Activated B cell treated with CpG ODN at 0.5 μM for 24 hours (primary cell): Measurements from ENCODE around the gene SLC25A33. TPM values are rescaled to one million over a fixed set of nuclear protein-coding genes. Genes with fewer than 3 reads are reported as not detected.

ENCODE experiments used
- ATAC-seq: fragments of 200-7000 bp; cut with Tn5 transposase; one replicate; pipeline ENCODE4 v1.10.0; 2021; ENCODE audit warnings: low read depth, mild to moderate bottlenecking, moderate library complexity
- CTCF ChIA-PET: fragments of 350-600 bp; sonication (Branson Sonifier 250); formaldehyde crosslinking; loops from one replicate; lab custom pipeline; 2021; ENCODE audit warnings: antibody characterized with exemption; lab: Charles Lee
- POLR2A ChIA-PET: fragments of 350-600 bp; sonication (Branson Sonifier 250); formaldehyde crosslinking; loops from one replicate; lab custom pipeline; 2021; ENCODE audit warnings: antibody characterized with exemption; lab: Charles Lee
- DNase-seq: peaks from one replicate; pipeline ENCODE4 v3.0.0; 2022
- H3K27ac Mint-ChIP-seq: one replicate; pipeline ENCODE4 v1.8.0; 2020; ENCODE audit warnings: mixed read lengths
- H3K27me3 Mint-ChIP-seq: one replicate; pipeline ENCODE4 v1.8.0; 2021; ENCODE audit warnings: mixed read lengths
- H3K36me3 Mint-ChIP-seq: one replicate; pipeline ENCODE4 v1.8.0; 2021; ENCODE audit warnings: low read depth, mixed read lengths
- H3K4me1 Mint-ChIP-seq: one replicate; pipeline ENCODE4 v1.8.0; 2021; ENCODE audit warnings: mixed read lengths
- H3K4me3 Mint-ChIP-seq: one replicate; pipeline ENCODE4 v1.8.0; 2020; ENCODE audit warnings: mild to moderate bottlenecking, mixed read lengths
- H3K9me3 Mint-ChIP-seq: one replicate; pipeline ENCODE4 v1.8.0; 2020; ENCODE audit warnings: mixed read lengths
- CTCF ChIP-seq: fragments of 200-600 bp; IDR thresholded peaks from one replicate; pipeline ENCODE4 v1.8.0; 2022; ENCODE audit warnings: antibody characterized with exemption, mild to moderate bottlenecking
- intact Hi-C: fragments of 100-400 bp; cut with micrococcal nuclease; formaldehyde crosslinking; loops from one replicate; pipeline ENCODE4 v1.15.1; 2024
- total RNA-seq: library from RNA; stranded (reverse); gene quantifications from 2 replicates; pipeline ENCODE4 v1.2.3, GENCODE V29; 2022

SLC25A33 gene
- total RNA-seq, 1 donor from 2014 or later: 7.5 TPM

GRCh38 chr1:9593492-9594465, 54.5 kb downstream of the SLC25A33 start:
- DNase-seq: no peak
- TF ChIP-seq CTCF: no peak
- peaks cover 9% of the 10 kb centered on the region for H3K36me3 Mint-ChIP-seq
- no peaks in the 10 kb centered on the region for H3K27me3 Mint-ChIP-seq
- POLR2A ChIA-PET: no interaction called here
- ATAC-seq: peak; percentile 13
- H3K27ac Mint-ChIP-seq: no peak overlapping the region
- H3K9me3 Mint-ChIP-seq: no peaks in the 10 kb centered on the region
- H3K4me3 Mint-ChIP-seq: no peak overlapping the region
- peaks cover 36% of the 10 kb centered on the region for H3K4me1 Mint-ChIP-seq
- CTCF ChIA-PET: no interaction called here
- intact Hi-C loops: no loop called here

GRCh38 chr1:9594471-9595155, 55.3 kb downstream of the SLC25A33 start:
- no peak for TF ChIP-seq CTCF
- peaks cover 32% of the 10 kb centered on the region for H3K4me1 Mint-ChIP-seq
- no peak overlapping the region for H3K27ac Mint-ChIP-seq
- H3K4me3 Mint-ChIP-seq: no peak overlapping the region
- ChIA-PET POLR2A (interaction anchor here (0.5 to 0.6 kb wide), 2 partner anchors 30 to 57 kb away, joined by 3 to 5 read pairs; partner anchors contain the start of gene PIK3CD), CTCF (no interaction called here)
- no peaks in the 10 kb centered on the region for H3K9me3 Mint-ChIP-seq
- no peaks in the 10 kb centered on the region for H3K27me3 Mint-ChIP-seq
- intact Hi-C loops: no loop called here
- DNase-seq (no peak), ATAC-seq (no peak)
- peaks cover 12% of the 10 kb centered on the region for H3K36me3 Mint-ChIP-seq

GRCh38 chr1:9595156-9595967, 56.1 kb downstream of the SLC25A33 start:
- Mint-ChIP-seq H3K9me3 (no peaks in the 10 kb centered on the region), H3K4me1 (peaks cover 28% of the 10 kb centered on the region), H3K27me3 (no peaks in the 10 kb centered on the region), H3K4me3 (no peak overlapping the region), H3K36me3 (peaks cover 18% of the 10 kb centered on the region), H3K27ac (no peak overlapping the region)
- DNase-seq: no peak
- ChIA-PET POLR2A (interaction anchor here (0.5 to 0.6 kb wide), 3 partner anchors 29 to 250 kb away, joined by 3 to 10 read pairs (median 5); partner anchors contain the start of gene PIK3CD), CTCF (interaction anchor here (1.2 kb wide), 1 partner anchor 20 kb away, joined by 3 read pairs; no protein-coding TSS in a partner anchor)
- ATAC-seq: no peak
- intact Hi-C loops: no loop called here
- no peak for TF ChIP-seq CTCF

GRCh38 chr1:9595968-9596340, 56.7 kb downstream of the SLC25A33 start:
- Mint-ChIP-seq H3K27me3 (no peaks in the 10 kb centered on the region), H3K9me3 (no peaks in the 10 kb centered on the region), H3K4me1 (peaks cover 22% of the 10 kb centered on the region), H3K36me3 (peaks cover 23% of the 10 kb centered on the region), H3K4me3 (no peak overlapping the region), H3K27ac (no peak overlapping the region)
- CTCF ChIA-PET: interaction anchor here (1.2 kb wide), 1 partner anchor 20 kb away, joined by 3 read pairs; no protein-coding TSS in a partner anchor
- DNase-seq: no peak
- no peak for ATAC-seq
- intact Hi-C loops: no loop called here
- POLR2A ChIA-PET: interaction anchor here (0.5 kb wide), 1 partner anchor 249 kb away, joined by 10 read pairs; no protein-coding TSS in a partner anchor
- TF ChIP-seq CTCF: no peak
